Motor neuron (in vitro differentiated cells): ENCODE measurements around the gene SLC1A2. TPM values are rescaled to one million over a fixed set of nuclear protein-coding genes. Genes with fewer than 3 reads are reported as not detected.

Experiments
- ATAC-seq, 8 experiments: fragments of 200-7000 bp; cut with Tn5 transposase; replicated peaks in 6 of 8; 2 replicates each; pipeline ENCODE4 v1.8.0; 2021; ENCODE audit warnings: mild to moderate bottlenecking in 8 of 8, moderate library complexity in 8 of 8
- H3K27ac ChIP-seq, 2 donors: fragments of 250-450 bp; sonication (Bioruptor Pico); 2 replicates each; pipeline ENCODE4 v1.9.0; 2021; ENCODE audit warnings: antibody characterized with exemption in 2 of 2, mild to moderate bottlenecking in 2 of 2, moderate library complexity in 1 of 2
- H3K4me1 ChIP-seq, 2 donors: fragments of 250-450 bp; sonication (Bioruptor Pico); replicated peaks in 1 of 2; 2 replicates each; pipeline ENCODE4 v1.6.1; 2021; ENCODE audit warnings: antibody characterized with exemption in 2 of 2, mild to moderate bottlenecking in 2 of 2, moderate library complexity in 1 of 2
- H3K4me3 ChIP-seq, 5 donors: fragments of 250-450 bp; sonication (Bioruptor Pico); 2 replicates each; pipeline ENCODE4 v1.9.0; 2021; ENCODE audit warnings: antibody characterized with exemption in 5 of 5, mild to moderate bottlenecking in 5 of 5, moderate library complexity in 4 of 5
- WGBS, 10 experiments: fragments of 450-650 bp; shearing (Covaris generic); methylation state at CpG; one replicate each; pipeline ENCODE4 v1.0.0; 2022; 5-methylcytosine and 5-hydroxymethylcytosine counted together
- in situ Hi-C, 9 experiments: fragments of 400-800 bp; cut with MboI; loops; one replicate each; pipeline ENCODE4 v1.15.0; 2021; ENCODE audit warnings: low sequenced_read_pairs in 9 of 9, low pct_unique_long_range_greater_than_20kb in 2 of 9; ENCODE audit not compliant: unreplicated experiment in 9 of 9
- total RNA-seq, 8 experiments: library from RNA; unstranded; fragments of 300-600 nt; gene quantifications; 2 replicates each; pipeline versions ENCODE4 v1.2.3 to v1.2.4, GENCODE V29; 2022

The SLC1A2 gene
- total RNA-seq, result 10 to 100 TPM in 5 of 8 experiments, 1 to 10 TPM in 3; 1.3 to 96.2 (median 57.1) TPM

- 0% methylated on average over 3 to 9 of the region's 71 CpGs; no CpG with 5 or more reads in 7 of the 10 experiments for WGBS, 10 experiments
- ATAC-seq, result peak; percentile 70 to 84 (median 80)
- Histone ChIP-seq H3K4me3 (peak within 1 kb of the TSS; percentile 60 to 96 (median 70)), H3K27ac (peak within 1 kb of the TSS; percentile 87 to 96), H3K4me1 (peaks cover 19 to 40% of the 10 kb centered on the region in 2 donors)
- in situ Hi-C loops, result loop anchor here in 1 of 9 experiments (25.0 kb wide), 1 partner anchor 482 kb away; no protein-coding TSS in a partner anchor
Measured at GRCh38 chr11:35419184-35419829, at the start of gene SLC1A2. TSS of gene SLC1A2 (minus strand) at chr11:35419558. CDS start at chr11:35418966, 592 bp downstream.

- 61 to 100% (median 85%) methylated on average over 1 to 3 of the region's 3 CpGs; no CpG with 5 or more reads in 2 of the 10 experiments for WGBS, 10 experiments
- Histone ChIP-seq H3K4me1 (peaks cover 0 to 4% of the 10 kb centered on the region in 2 donors), H3K4me3 (no peak overlapping the region), H3K27ac (no peak overlapping the region)
- in situ Hi-C loops, result loop anchor here in 1 of 9 experiments (25.0 kb wide), 1 partner anchor 1021 kb away; no protein-coding TSS in a partner anchor
- no peak for ATAC-seq
Measured at GRCh38 chr11:35466058-35466457, 46.7 kb upstream of the SLC1A2 start.

- Histone ChIP-seq H3K4me3 (no peak overlapping the region), H3K27ac (no peak overlapping the region), H3K4me1 (peaks cover 0 to 4% of the 10 kb centered on the region in 2 donors)
- peak in 4 of 8 experiments; percentile 50 to 94 (median 68) for ATAC-seq
- in situ Hi-C loops, result loop anchor here in 1 of 9 experiments (25.0 kb wide), 1 partner anchor 1023 kb away; no protein-coding TSS in a partner anchor
- WGBS, 10 experiments, result 83 to 100% (median 100%) methylated on average over 1 of the region's 1 CpG; no CpG with 5 or more reads in 4 of the 10 experiments
Measured at GRCh38 chr11:35464308-35464707, 45.0 kb upstream of the SLC1A2 start.

- Histone ChIP-seq H3K4me3 (no peak overlapping the region), H3K27ac (no peak overlapping the region), H3K4me1 (peaks cover 0 to 4% of the 10 kb centered on the region in 2 donors)
- ATAC-seq, result peak in 4 of 8 experiments; percentile 33 to 45 (median 39)
- in situ Hi-C loops, result loop anchor here in 1 of 9 experiments (25.0 kb wide), 1 partner anchor 1024 kb away; no protein-coding TSS in a partner anchor
- 48 to 76% (median 60%) methylated on average over 1 to 6 of the region's 13 CpGs; no CpG with 5 or more reads in 2 of the 10 experiments for WGBS, 10 experiments
Measured at GRCh38 chr11:35463331-35463751, 44.0 kb upstream of the SLC1A2 start.

- H3K27ac ChIP-seq, result no peak overlapping the region
- in situ Hi-C loops, result loop anchor here in 1 of 9 experiments (25.0 kb wide), 1 partner anchor 1025 kb away; no protein-coding TSS in a partner anchor
- peaks cover 0 to 4% of the 10 kb centered on the region in 2 donors for H3K4me1 ChIP-seq
- ATAC-seq, result peak in 1 of 8 experiments; percentile 56
- H3K4me3 ChIP-seq, result no peak overlapping the region
- 0 to 86% (median 70%) methylated on average over 1 to 2 of the region's 2 CpGs; no CpG with 5 or more reads in 2 of the 10 experiments for WGBS, 10 experiments
Measured at GRCh38 chr11:35461917-35462538, 42.7 kb upstream of the SLC1A2 start.

GRCh38 chr11:35459489-35459888, 40.1 kb upstream of the SLC1A2 start:
- in situ Hi-C loops, result loop anchor here in 1 of 9 experiments (25.0 kb wide), 1 partner anchor 1028 kb away; no protein-coding TSS in a partner anchor
- no peak overlapping the region for H3K27ac ChIP-seq

GRCh38 chr11:35458846-35459245, 39.5 kb upstream of the SLC1A2 start:
- Histone ChIP-seq H3K4me3 (no peak overlapping the region), H3K27ac (no peak overlapping the region), H3K4me1 (peaks cover 0 to 4% of the 10 kb centered on the region in 2 donors)
- WGBS, 10 experiments, result 0 to 100% (median 93%) methylated on average over 2 to 3 of the region's 3 CpGs; no CpG with 5 or more reads in 1 of the 10 experiments
- peak in 1 of 8 experiments; percentile 32 for ATAC-seq
- in situ Hi-C loops, result loop anchor here in 1 of 9 experiments (25.0 kb wide), 1 partner anchor 1028 kb away; no protein-coding TSS in a partner anchor

More at GRCh38 chr11:35459489-35459888, 40.1 kb upstream of the SLC1A2 start:
- Histone ChIP-seq H3K4me3 (no peak overlapping the region), H3K4me1 (peaks cover 0 to 4% of the 10 kb centered on the region in 2 donors)
- peak in 1 of 8 experiments; percentile 53 for ATAC-seq
- WGBS, 10 experiments, result 80 to 100% (median 85%) methylated on average over 1 of the region's 1 CpG; no CpG with 5 or more reads in 5 of the 10 experiments

GRCh38 chr11:35454362-35454761, 35.0 kb upstream of the SLC1A2 start:
- ATAC-seq, result no peak
- 63 to 70% methylated on average over 1 of the region's 1 CpG; no CpG with 5 or more reads in 8 of the 10 experiments for WGBS, 10 experiments

GRCh38 chr11:35436581-35437250, 17.4 kb upstream of the SLC1A2 start:
- H3K4me3 ChIP-seq, result no peak overlapping the region
- H3K4me1 ChIP-seq, result no peaks in the 10 kb centered on the region
- in situ Hi-C loops, result no loop called here
- no peak overlapping the region for H3K27ac ChIP-seq
- WGBS, 10 experiments, result 94 to 100% (median 100%) methylated on average over 1 to 2 of the region's 2 CpGs; no CpG with 5 or more reads in 5 of the 10 experiments
- no peak for ATAC-seq

More at GRCh38 chr11:35454362-35454761, 35.0 kb upstream of the SLC1A2 start:
- in situ Hi-C loops, result loop anchor here in 1 of 9 experiments (25.0 kb wide), 1 partner anchor 1033 kb away; no protein-coding TSS in a partner anchor
- Histone ChIP-seq H3K27ac (no peak overlapping the region), H3K4me3 (no peak overlapping the region), H3K4me1 (peaks cover 0 to 4% of the 10 kb centered on the region in 2 donors)

GRCh38 chr11:35433588-35433987, 14.2 kb upstream of the SLC1A2 start:
- H3K27ac ChIP-seq, result no peak overlapping the region
- ATAC-seq, result no peak
- in situ Hi-C loops, result no loop called here
- H3K4me3 ChIP-seq, result no peak overlapping the region
- WGBS, 10 experiments, result 0 to 100% (median 72%) methylated on average over 1 to 3 of the region's 3 CpGs; no CpG with 5 or more reads in 3 of the 10 experiments
- H3K4me1 ChIP-seq, result no peaks in the 10 kb centered on the region

- WGBS, 10 experiments, result 87 to 100% (median 91%) methylated on average over 2 to 12 of the region's 14 CpGs; no CpG with 5 or more reads in 6 of the 10 experiments
- Histone ChIP-seq H3K4me3 (no peak overlapping the region), H3K4me1 (peaks cover 0 to 2% of the 10 kb centered on the region in 2 donors), H3K27ac (no peak overlapping the region)
- in situ Hi-C loops, result no loop called here
- no peak for ATAC-seq
Measured at GRCh38 chr11:35432464-35432863, 13.1 kb upstream of the SLC1A2 start.

GRCh38 chr11:35427071-35427470, 7.7 kb upstream of the SLC1A2 start:
- peaks cover 15 to 24% of the 10 kb centered on the region in 2 donors for H3K4me1 ChIP-seq
- in situ Hi-C loops, result no loop called here
- H3K27ac ChIP-seq, result no peak overlapping the region
- WGBS, 10 experiments, result 0 to 67% (median 38%) methylated on average over 1 to 3 of the region's 3 CpGs
- ATAC-seq, result no peak
- H3K4me3 ChIP-seq, result no peak overlapping the region
